GM18951 (cell line): ENCODE results near the gene ZBTB7B.
"Not testable (repeated sequence)": the region's sequence is repeated elsewhere in the genome, so short reads cannot be mapped to it uniquely, and the experiment has no call there.

Source experiments
- POLR2A ChIP-seq: IDR thresholded peaks from 4 replicates; pipeline ENCODE4 v1.6.1; 2011; ENCODE audit warnings: mild to moderate bottlenecking; ENCODE audit not compliant: insufficient read length, insufficient read depth; ENCODE audit errors: extremely low read depth
- in situ Hi-C: fragments of 300-500 bp; cut with MboI; formaldehyde crosslinking; loops from one replicate; pipeline ENCODE4 v1.12.0; 2022; ENCODE audit warnings: low sequenced_read_pairs, mixed read lengths, inconsistent platforms; ENCODE audit not compliant: unreplicated experiment

ZBTB7B gene

GRCh38 chr1:154973344-154974101 is 29.1 kb upstream of the ZBTB7B start:
- TF ChIP-seq POLR2A: no peak
- in situ Hi-C loops: no loop called here

GRCh38 chr1:154974102-154974807 is 28.3 kb upstream of the ZBTB7B start, which contains the start of gene CKS1B:
Gene CKS1B (plus strand): TSS chr1:154974681. CDS start chr1:154974746, 65 bp downstream.
- peak; percentile 78 for TF ChIP-seq POLR2A
- in situ Hi-C loops: no loop called here

DNA sequence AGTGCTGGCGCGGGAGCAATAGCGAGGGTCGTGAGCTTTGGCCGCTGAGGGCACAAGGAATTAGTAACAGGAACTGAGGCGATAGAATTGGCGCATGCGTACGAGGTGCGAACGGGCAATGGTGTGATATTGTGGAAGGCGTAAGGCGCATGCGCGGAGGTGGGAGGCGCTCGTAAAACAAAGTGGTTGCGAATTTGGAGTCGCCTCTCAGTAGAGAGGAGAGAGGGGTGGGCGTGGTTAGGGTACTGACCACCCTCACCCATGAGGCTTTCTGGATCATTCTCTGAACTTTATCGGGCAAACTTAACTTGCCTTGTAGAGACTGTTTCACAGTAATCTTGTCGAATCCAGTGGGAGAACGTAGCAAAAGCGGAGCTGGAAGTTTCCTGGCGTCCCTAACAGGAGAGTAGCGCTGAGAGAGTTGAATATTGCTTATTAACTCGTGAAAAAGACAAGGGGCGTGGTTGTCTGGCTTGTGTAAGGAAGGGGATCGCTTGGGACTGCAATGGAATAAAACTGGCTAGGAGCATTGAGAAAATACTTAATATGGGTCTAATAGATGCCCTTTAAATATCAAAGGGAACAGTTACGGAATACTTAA is 27.7 kb upstream of the ZBTB7B start:
- TF ChIP-seq POLR2A: peak; percentile 43
- in situ Hi-C loops: no loop called here

GRCh38 chr1:154975409-154976059 is 27.1 kb upstream of the ZBTB7B start:
- peak; percentile 50 for TF ChIP-seq POLR2A
- in situ Hi-C loops: no loop called here

DNA sequence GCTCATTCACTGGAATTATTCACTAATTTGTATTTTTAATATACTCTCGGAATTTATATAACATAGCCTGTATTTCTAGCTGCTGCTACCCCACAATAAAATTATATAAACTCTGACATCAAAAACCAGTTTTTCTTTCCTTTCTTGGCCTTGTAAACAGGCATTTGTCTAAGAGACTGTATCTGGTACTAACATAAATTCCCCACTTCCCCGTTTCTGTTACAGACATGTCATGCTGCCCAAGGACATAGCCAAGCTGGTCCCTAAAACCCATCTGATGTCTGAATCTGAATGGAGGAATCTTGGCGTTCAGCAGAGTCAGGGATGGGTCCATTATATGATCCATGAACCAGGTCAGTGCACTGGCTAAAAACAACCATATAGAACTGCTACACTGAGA is 24.8 kb upstream of the ZBTB7B start:
- in situ Hi-C loops: not testable (repeated sequence)

- TF ChIP-seq POLR2A: no peak
- in situ Hi-C loops: no loop called here
Observed at GRCh38 chr1:154978360-154978759, 24.2 kb upstream of the ZBTB7B start.

- in situ Hi-C loops: no loop called here
- no peak for TF ChIP-seq POLR2A
Observed at GRCh38 chr1:154982341-154982740, 20.3 kb upstream of the ZBTB7B start.

- peak; percentile 75 for TF ChIP-seq POLR2A
- in situ Hi-C loops: no loop called here
Observed at GRCh38 chr1:154982897-154983648, 19.5 kb upstream of the ZBTB7B start, which contains the start of gene FLAD1. Gene FLAD1 (plus strand): TSS chr1:154983344. CDS start chr1:154983695, 351 bp downstream.

GRCh38 chr1:154983776-154984466 is 18.7 kb upstream of the ZBTB7B start:
- no peak for TF ChIP-seq POLR2A
- in situ Hi-C loops: no loop called here

- in situ Hi-C loops: not testable (repeated sequence)
Observed at GRCh38 chr1:154986736-154987135, 15.9 kb upstream of the ZBTB7B start.

DNA sequence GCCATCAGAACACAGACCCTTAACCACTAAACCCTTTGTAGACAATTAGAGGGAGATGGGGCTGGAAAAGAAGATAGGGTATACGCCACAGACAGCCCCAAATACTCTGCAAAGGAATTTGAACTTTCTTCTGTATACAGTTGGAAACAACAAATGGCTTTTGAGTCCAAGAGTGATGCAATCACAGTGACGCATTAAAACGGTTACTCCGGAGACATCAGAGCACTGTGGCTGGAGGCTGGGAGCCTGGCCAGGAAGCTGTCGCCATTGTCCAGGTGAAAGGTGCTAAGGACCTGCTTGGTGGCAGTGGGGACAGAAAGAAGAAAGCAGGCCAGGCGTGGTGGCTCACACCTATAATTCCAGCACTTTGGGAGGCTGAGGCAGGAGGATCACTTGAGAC is 15.3 kb upstream of the ZBTB7B start:
- no peak for TF ChIP-seq POLR2A
- in situ Hi-C loops: no loop called here
